Measurements from ENCODE around the gene RDH5.

RDH5 gene

DNA sequence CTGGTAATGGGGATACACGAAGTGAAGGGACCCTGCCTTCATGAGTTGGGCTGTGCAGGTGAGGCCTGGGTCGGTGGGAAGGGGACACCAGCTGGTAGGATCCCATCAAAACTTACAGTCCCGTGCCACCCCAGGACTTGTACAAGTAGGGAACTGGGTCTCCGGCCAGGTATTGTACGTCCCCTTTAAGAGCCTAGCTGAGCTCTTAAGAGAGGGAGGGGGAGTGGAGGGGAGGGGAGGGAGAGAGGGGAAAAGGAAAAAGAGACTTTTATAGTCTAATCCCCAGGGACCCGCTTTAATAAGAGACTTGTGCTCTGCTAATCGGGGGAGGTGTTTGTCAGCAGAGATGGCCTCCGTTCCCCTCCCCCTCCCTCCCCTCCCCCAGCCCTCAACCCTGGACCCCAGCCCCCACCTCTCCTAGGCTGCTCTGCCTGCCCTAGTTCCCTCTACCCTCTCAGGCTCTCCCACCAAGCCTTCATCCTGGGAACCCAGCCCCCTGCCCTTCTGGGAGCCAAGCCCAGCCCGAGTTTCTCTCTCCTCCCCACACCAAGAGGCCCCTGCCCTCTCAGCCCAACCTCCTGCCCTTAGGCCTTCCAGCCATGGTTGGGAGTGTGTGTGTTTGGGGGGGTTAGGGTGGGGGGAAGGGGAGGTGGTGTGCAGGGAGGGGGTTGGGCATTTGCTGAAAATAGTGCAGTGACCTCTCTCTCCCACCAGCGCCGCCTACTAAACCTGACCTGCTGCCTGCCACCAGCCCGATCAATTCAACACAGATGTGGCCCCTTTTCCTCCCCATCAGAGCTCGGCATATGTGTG is 25.4 kb downstream of the RDH5 start:
- H3K27ac ChIP-seq: peak overlapping the region; percentile 84; the same call in 1 of the 2 replicates
- TF ChIP-seq, protein P1, sequence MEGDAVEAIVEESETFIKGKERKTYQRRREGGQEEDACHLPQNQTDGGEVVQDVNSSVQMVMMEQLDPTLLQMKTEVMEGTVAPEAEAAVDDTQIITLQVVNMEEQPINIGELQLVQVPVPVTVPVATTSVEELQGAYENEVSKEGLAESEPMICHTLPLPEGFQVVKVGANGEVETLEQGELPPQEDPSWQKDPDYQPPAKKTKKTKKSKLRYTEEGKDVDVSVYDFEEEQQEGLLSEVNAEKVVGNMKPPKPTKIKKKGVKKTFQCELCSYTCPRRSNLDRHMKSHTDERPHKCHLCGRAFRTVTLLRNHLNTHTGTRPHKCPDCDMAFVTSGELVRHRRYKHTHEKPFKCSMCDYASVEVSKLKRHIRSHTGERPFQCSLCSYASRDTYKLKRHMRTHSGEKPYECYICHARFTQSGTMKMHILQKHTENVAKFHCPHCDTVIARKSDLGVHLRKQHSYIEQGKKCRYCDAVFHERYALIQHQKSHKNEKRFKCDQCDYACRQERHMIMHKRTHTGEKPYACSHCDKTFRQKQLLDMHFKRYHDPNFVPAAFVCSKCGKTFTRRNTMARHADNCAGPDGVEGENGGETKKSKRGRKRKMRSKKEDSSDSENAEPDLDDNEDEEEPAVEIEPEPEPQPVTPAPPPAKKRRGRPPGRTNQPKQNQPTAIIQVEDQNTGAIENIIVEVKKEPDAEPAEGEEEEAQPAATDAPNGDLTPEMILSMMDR (conservative IDR thresholded peaks at IDR 0.05): no peak

- H3K27ac ChIP-seq: peak overlapping the region; percentile 84; the same call in 1 of the 2 replicates
These were observed 26.1 kb downstream of the RDH5 start for GRCh38 chr12:55746174-55746912.

GRCh38 chr12:55746913-55747231 is 26.7 kb downstream of the RDH5 start:
- H3K27ac ChIP-seq: no peak overlapping the region
- TF ChIP-seq, protein P1 (conservative IDR thresholded peaks at IDR 0.05): no peak

More at GRCh38 chr12:55746174-55746912, 26.1 kb downstream of the RDH5 start:
- TF ChIP-seq, protein P1 (conservative IDR thresholded peaks at IDR 0.05): no peak

- TF ChIP-seq, protein P1 (conservative IDR thresholded peaks at IDR 0.05): no peak
- no peak overlapping the region for H3K27ac ChIP-seq
These were observed 28.2 kb downstream of the RDH5 start for GRCh38 chr12:55748230-55748993.

- 0 out of 2 replicates have a peak overlapping the region, but pooled peaks have one; percentile 1 for H3K27ac ChIP-seq
- TF ChIP-seq, protein P1 (conservative IDR thresholded peaks at IDR 0.05): no peak
These were observed 35.1 kb downstream of the RDH5 start for GRCh38 chr12:55755246-55755645.

GRCh38 chr12:55757701-55758100 is 37.5 kb downstream of the RDH5 start:
- TF ChIP-seq, protein P1 (conservative IDR thresholded peaks at IDR 0.05): no peak
- H3K27ac ChIP-seq: peak overlapping the region; percentile 78

- H3K27ac ChIP-seq: peak overlapping the region; percentile 78
These were observed 38.4 kb downstream of the RDH5 start for GRCh38 chr12:55758575-55758974.

Measured in VCaP (cell line).